Neural crest cell (in vitro differentiated cells): Measurements from ENCODE around the gene GNA15. TPM values are rescaled to one million over a fixed set of nuclear protein-coding genes. Genes with fewer than 3 reads are reported as not detected.

Experiments used
- DNase-seq: peaks from one replicate; pipeline ENCODE4 v3.0.0; 2021; ENCODE audit warnings: low read depth, mixed read lengths, low spot score
- H3K27ac Mint-ChIP-seq: one replicate; pipeline ENCODE4 v1.8.0; 2021; ENCODE audit warnings: mild to moderate bottlenecking, mixed read lengths; ENCODE audit not compliant: unreplicated experiment
- H3K27me3 Mint-ChIP-seq: 2 replicates; pipeline ENCODE4 v1.8.0; 2021; ENCODE audit warnings: low read depth, mild to moderate bottlenecking, mixed read lengths
- H3K36me3 Mint-ChIP-seq: 2 replicates; pipeline ENCODE4 v1.8.0; 2021; ENCODE audit warnings: low read depth, mild to moderate bottlenecking, mixed read lengths
- H3K4me1 Mint-ChIP-seq: 2 replicates; pipeline ENCODE4 v1.8.0; 2021; ENCODE audit warnings: mixed read lengths
- H3K4me3 Mint-ChIP-seq: one replicate; pipeline ENCODE4 v1.8.0; 2021; ENCODE audit warnings: mild to moderate bottlenecking, mixed read lengths
- H3K9me3 Mint-ChIP-seq: 2 replicates; pipeline ENCODE4 v1.8.0; 2021; ENCODE audit warnings: mixed read lengths
- CTCF ChIP-seq: fragments of 200-600 bp; sonication (generic); conservative IDR thresholded peaks from 2 replicates; pipeline ENCODE4 v1.5.0; 2021; ENCODE audit warnings: antibody characterized with exemption, mild to moderate bottlenecking
- total RNA-seq: library from RNA; stranded (reverse); gene quantifications from 2 replicates; pipeline ENCODE4 v1.2.1, GENCODE V29; 2021

GNA15 gene
- total RNA-seq, 1 donor from 2014 or later: not detected

- no peak overlapping the region for H3K27ac Mint-ChIP-seq
- TF ChIP-seq CTCF: no peak
- no peaks in the 10 kb centered on the region for H3K36me3 Mint-ChIP-seq
- H3K27me3 Mint-ChIP-seq: no peaks in the 10 kb centered on the region
- no peak for DNase-seq
- no peaks in the 10 kb centered on the region for H3K9me3 Mint-ChIP-seq
- H3K4me1 Mint-ChIP-seq: no peaks in the 10 kb centered on the region
- no peak overlapping the region for H3K4me3 Mint-ChIP-seq
Observed at GRCh38 chr19:3121396-3121795, 14.4 kb upstream of the GNA15 start.

GRCh38 chr19:3121821-3122511 lies 13.9 kb upstream of the GNA15 start:
- H3K9me3 Mint-ChIP-seq: no peaks in the 10 kb centered on the region
- no peak for TF ChIP-seq CTCF
- no peaks in the 10 kb centered on the region for H3K36me3 Mint-ChIP-seq
- no peak overlapping the region for H3K4me3 Mint-ChIP-seq
- no peaks in the 10 kb centered on the region for H3K4me1 Mint-ChIP-seq
- DNase-seq: no peak
- no peaks in the 10 kb centered on the region for H3K27me3 Mint-ChIP-seq
- no peak overlapping the region for H3K27ac Mint-ChIP-seq

GRCh38 chr19:3122512-3122870 lies 13.3 kb upstream of the GNA15 start:
- Mint-ChIP-seq H3K36me3 (no peaks in the 10 kb centered on the region), H3K4me1 (no peaks in the 10 kb centered on the region), H3K4me3 (no peak overlapping the region), H3K27ac (no peak overlapping the region), H3K27me3 (no peaks in the 10 kb centered on the region), H3K9me3 (no peaks in the 10 kb centered on the region)
- no peak for TF ChIP-seq CTCF
- no peak for DNase-seq

GRCh38 chr19:3123088-3123721 lies 12.6 kb upstream of the GNA15 start:
- Mint-ChIP-seq H3K36me3 (no peaks in the 10 kb centered on the region), H3K4me1 (no peaks in the 10 kb centered on the region), H3K27ac (no peak overlapping the region), H3K4me3 (no peak overlapping the region), H3K9me3 (no peaks in the 10 kb centered on the region), H3K27me3 (no peaks in the 10 kb centered on the region)
- no peak for DNase-seq
- no peak for TF ChIP-seq CTCF

- TF ChIP-seq CTCF: no peak
- Mint-ChIP-seq H3K4me1 (no peaks in the 10 kb centered on the region), H3K27me3 (peaks cover under 1% of the 10 kb centered on the region), H3K36me3 (no peaks in the 10 kb centered on the region), H3K9me3 (no peaks in the 10 kb centered on the region), H3K27ac (no peak overlapping the region), H3K4me3 (no peak overlapping the region)
- DNase-seq: no peak
Observed at GRCh38 chr19:3123956-3124355, 11.9 kb upstream of the GNA15 start.
